ENCODE measurements around the gene GPR12.

Gene GPR12

GRCh38 chr13:26759907-26760831, at the start of gene GPR12:
GPR12 (minus strand) TSS chr13:26760786; CDS start chr13:26759827, 959 bp downstream.
- DNase-seq: no peak

GRCh38 chr13:26810095-26810494, 49.5 kb upstream of the GPR12 start:
- no peak for DNase-seq

GRCh38 chr13:26806891-26807290, 46.3 kb upstream of the GPR12 start:
- no peak for DNase-seq

- DNase-seq: no peak
Measured at GRCh38 chr13:26787961-26788360, 27.4 kb upstream of the GPR12 start.

- no peak for DNase-seq
Measured at GRCh38 chr13:26786651-26787295, 26.2 kb upstream of the GPR12 start.

- DNase-seq: peak; percentile 50
Measured at GRCh38 chr13:26785838-26786630, 25.4 kb upstream of the GPR12 start.

GRCh38 chr13:26784704-26785639, 24.4 kb upstream of the GPR12 start:
- no peak for DNase-seq

GRCh38 chr13:26780411-26780810, 19.8 kb upstream of the GPR12 start:
- DNase-seq: no peak

- DNase-seq: no peak
Measured at GRCh38 chr13:26779321-26779720, 18.7 kb upstream of the GPR12 start.

GRCh38 chr13:26772531-26772930, 11.9 kb upstream of the GPR12 start:
- DNase-seq: no peak

- no peak for DNase-seq
Measured at GRCh38 chr13:26771796-26772195, 11.2 kb upstream of the GPR12 start.

GRCh38 chr13:26762745-26763345, 2.3 kb upstream of the GPR12 start:
- no peak for DNase-seq

- no peak for DNase-seq
Measured at GRCh38 chr13:26760832-26761582, 421 bp upstream of the GPR12 start.

- no peak for DNase-seq
Measured at GRCh38 chr13:26759249-26759906, 1.2 kb downstream of the GPR12 start.

GRCh38 chr13:26758496-26759157, 2.0 kb downstream of the GPR12 start:
- no peak for DNase-seq

GRCh38 chr13:26756961-26757360, 3.6 kb downstream of the GPR12 start:
- no peak for DNase-seq

- DNase-seq: no peak
Measured at GRCh38 chr13:26752671-26753070, 7.9 kb downstream of the GPR12 start.

GRCh38 chr13:26749905-26750304, 10.7 kb downstream of the GPR12 start:
- no peak for DNase-seq

GRCh38 chr13:26749285-26749684, 11.3 kb downstream of the GPR12 start:
- DNase-seq: no peak

- no peak for DNase-seq
Measured at GRCh38 chr13:26747706-26748105, 12.9 kb downstream of the GPR12 start.

All from activated CD4-positive, alpha-beta T cell treated with anti-CD3 and anti-CD28 coated beads, Interleukin-2, Interleukin-6, amounts not matched to agents 100 ng/mL and 50 ng/mL, durations not matched to agents 16 hours and 8 hours (primary cell).